HepG2 (cell line): ENCODE results near the gene CD207. TPM values are rescaled to one million over a fixed set of nuclear protein-coding genes. Genes with fewer than 3 reads are reported as not detected.
A peak's percentile ranks its signal among the peaks of the same experiment; 100 is the strongest.

ENCODE experiments used
- AGO1 ChIP-seq: fragments of 200-400 bp; formaldehyde crosslinking; IDR thresholded peaks from 2 replicates; pipeline ENCODE4 v1.6.1; 2017; ENCODE audit warnings: mild to moderate bottlenecking, low read depth, low read length, moderate library complexity; ENCODE audit not compliant: poor library complexity, severe bottlenecking
- ARNTL ChIP-seq: sonication (generic); formaldehyde crosslinking; IDR thresholded peaks from 2 replicates; pipeline ENCODE4 v1.4.0; 2020; ENCODE audit warnings: mild to moderate bottlenecking, missing genetic modification reagents
- BCL6 ChIP-seq: IDR thresholded peaks from 2 replicates; pipeline ENCODE4 v1.6.1; 2016; ENCODE audit warnings: missing genetic modification reagents, missing compliant biosample characterization
- KAT2B ChIP-seq: fragments of 150-350 bp; IDR thresholded peaks from 2 replicates; pipeline ENCODE4 v1.6.1; 2014; ENCODE audit warnings: low read depth, low read length, borderline replicate concordance
- MAFF ChIP-seq: IDR thresholded peaks from 2 replicates; pipeline ENCODE4 v1.6.1; 2011; ENCODE audit warnings: low read depth, low read length, improper control_type of control experiment
- PHF21A ChIP-seq: sonication (generic); formaldehyde crosslinking; IDR thresholded peaks from 2 replicates; pipeline ENCODE4 v1.5.0; 2020; ENCODE audit warnings: mild to moderate bottlenecking, missing genetic modification reagents
- PPARG ChIP-seq: conservative IDR thresholded peaks from 2 replicates; pipeline ENCODE4 v1.6.1; 2016; ENCODE audit warnings: missing biosample characterization, missing genetic modification reagents
- TMF1 ChIP-seq: sonication (generic); formaldehyde crosslinking; IDR thresholded peaks from 2 replicates; pipeline ENCODE4 v1.8.1; 2022; ENCODE audit warnings: low read depth, missing genetic modification reagents
- ZNF136 ChIP-seq: sonication (generic); formaldehyde crosslinking; IDR thresholded peaks from 2 replicates; pipeline ENCODE4 v1.8.1; 2022; ENCODE audit warnings: low read depth, mild to moderate bottlenecking, moderate library complexity, missing genetic modification reagents
- ZNF501 ChIP-seq: sonication (generic); formaldehyde crosslinking; IDR thresholded peaks from 2 replicates; pipeline ENCODE4 v1.5.1; 2020; ENCODE audit warnings: mild to moderate bottlenecking, moderate library complexity, missing genetic modification reagents
- ZNF549 ChIP-seq: sonication (generic); formaldehyde crosslinking; IDR thresholded peaks from 2 replicates; pipeline ENCODE4 v1.5.0; 2020; ENCODE audit warnings: missing genetic modification reagents
- ZNF614 ChIP-seq: IDR thresholded peaks from 2 replicates; pipeline ENCODE4 v1.6.1; 2018; ENCODE audit warnings: missing biosample characterization, missing genetic modification reagents, inconsistent platforms, borderline replicate concordance
- ZSCAN30 ChIP-seq: sonication (generic); formaldehyde crosslinking; IDR thresholded peaks from 2 replicates; pipeline ENCODE4 v1.5.0; 2020; ENCODE audit warnings: mild to moderate bottlenecking, missing genetic modification reagents
- ZSCAN31 ChIP-seq: sonication (generic); formaldehyde crosslinking; IDR thresholded peaks from 2 replicates; pipeline ENCODE4 v1.5.0; 2020; ENCODE audit warnings: low read depth, mild to moderate bottlenecking, missing genetic modification reagents
- polyA plus RNA-seq, 8 experiments: library from polyadenylated mRNA; depleted of rRNA in 3 of 8; stranded (reverse) in 7 of 8; unstranded in 1 of 8; fragments of >200 nt; fragmentation: Illumina TruSeq in 4 of 8; extraction: Trizol in 4 of 8; gene quantifications; 2 replicates each; pipeline versions ENCODE4 v1.2.1 to v1.2.3, GENCODE V29; 2011 to 2016; ENCODE audit warnings: low read depth in 4 of 8, missing spikeins in 1 of 8, mixed read lengths in 1 of 8; ENCODE audit not compliant: insufficient read depth in 1 of 8
- total RNA-seq, 5 experiments: library from RNA; depleted of rRNA; stranded (reverse); fragments of >200 nt; fragmentation: Illumina TruSeq; extraction: Trizol; gene quantifications; 2 replicates each; pipeline ENCODE4 v1.2.3, GENCODE V29; 2016; ENCODE audit warnings: low read depth in 1 of 5
- TF ChIP-seq, protein P1 (sequence below): IDR thresholded peaks from 2 replicates; pipeline ENCODE4 v1.4.0; 2020; ENCODE audit warnings: mild to moderate bottlenecking, missing genetic modification reagents
- TF ChIP-seq, protein P2 (sequence below): sonication (generic); formaldehyde crosslinking; IDR thresholded peaks from 2 replicates; pipeline ENCODE4 v1.8.1; 2023; ENCODE audit warnings: missing genetic modification reagents, mild to moderate bottlenecking, borderline replicate concordance
- TF ChIP-seq, protein P3 (sequence below): sonication (generic); formaldehyde crosslinking; IDR thresholded peaks from 2 replicates; pipeline ENCODE4 v1.9.0; 2022; ENCODE audit warnings: missing genetic modification reagents, mild to moderate bottlenecking, borderline replicate concordance
- TF ChIP-seq, protein P4 (sequence below): sonication (generic); formaldehyde crosslinking; IDR thresholded peaks from 2 replicates; pipeline ENCODE4 v1.5.0; 2020; ENCODE audit warnings: mild to moderate bottlenecking, missing genetic modification reagents, moderate library complexity
- TF ChIP-seq, protein P5 (sequence below): IDR thresholded peaks from 2 replicates; pipeline ENCODE4 v1.6.1; 2018; ENCODE audit warnings: missing genetic modification reagents, mild to moderate bottlenecking, missing compliant biosample characterization

The CD207 gene
- total and polyA plus RNA-seq, 2 of the 13 experiments (the other 11 are each of a cell fraction or from before 2014, with no cell fraction given) = 0.09 to 0.15 TPM

DNA sequence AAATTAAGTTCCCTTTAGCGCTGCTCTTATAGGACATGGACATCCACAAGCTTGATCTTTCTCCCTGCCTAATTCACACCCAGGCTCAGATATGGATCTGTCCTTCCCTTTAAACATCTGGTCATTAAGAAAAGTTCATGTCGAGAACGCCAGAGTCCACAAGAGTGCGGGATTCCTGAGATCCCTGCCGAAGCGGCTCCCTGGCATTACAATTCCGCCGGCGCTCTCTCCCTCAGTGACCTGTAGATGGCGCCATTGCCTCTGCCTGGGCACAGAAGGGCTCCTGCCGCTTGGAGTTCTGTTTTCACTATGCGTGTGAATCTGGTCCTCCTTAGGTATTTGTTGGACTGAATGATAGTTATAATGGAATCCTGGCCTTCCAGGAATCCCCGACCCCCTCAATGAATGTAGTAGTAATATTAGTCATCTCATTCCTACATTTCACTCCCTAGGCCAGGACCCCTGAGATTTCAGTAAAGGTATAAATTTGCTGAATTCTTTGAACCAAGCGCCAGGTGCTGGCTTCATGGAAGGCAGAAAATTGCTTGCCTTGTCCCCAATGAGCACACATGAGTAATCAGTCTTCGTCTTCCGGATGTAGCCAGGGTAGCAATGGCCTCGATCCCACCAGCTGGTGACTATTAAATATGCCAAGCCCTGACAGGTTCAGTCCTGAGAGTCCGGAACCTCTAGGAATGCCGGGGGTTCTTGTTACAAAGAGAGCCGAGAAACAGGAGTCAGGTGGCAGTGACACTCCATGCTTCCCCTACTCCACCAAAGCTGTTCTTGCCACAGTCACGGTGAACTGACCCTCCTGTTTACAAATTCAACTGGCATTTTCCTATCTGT lies 26.4 kb upstream of the CD207 start (continued):
- TF ChIP-seq, protein P1, sequence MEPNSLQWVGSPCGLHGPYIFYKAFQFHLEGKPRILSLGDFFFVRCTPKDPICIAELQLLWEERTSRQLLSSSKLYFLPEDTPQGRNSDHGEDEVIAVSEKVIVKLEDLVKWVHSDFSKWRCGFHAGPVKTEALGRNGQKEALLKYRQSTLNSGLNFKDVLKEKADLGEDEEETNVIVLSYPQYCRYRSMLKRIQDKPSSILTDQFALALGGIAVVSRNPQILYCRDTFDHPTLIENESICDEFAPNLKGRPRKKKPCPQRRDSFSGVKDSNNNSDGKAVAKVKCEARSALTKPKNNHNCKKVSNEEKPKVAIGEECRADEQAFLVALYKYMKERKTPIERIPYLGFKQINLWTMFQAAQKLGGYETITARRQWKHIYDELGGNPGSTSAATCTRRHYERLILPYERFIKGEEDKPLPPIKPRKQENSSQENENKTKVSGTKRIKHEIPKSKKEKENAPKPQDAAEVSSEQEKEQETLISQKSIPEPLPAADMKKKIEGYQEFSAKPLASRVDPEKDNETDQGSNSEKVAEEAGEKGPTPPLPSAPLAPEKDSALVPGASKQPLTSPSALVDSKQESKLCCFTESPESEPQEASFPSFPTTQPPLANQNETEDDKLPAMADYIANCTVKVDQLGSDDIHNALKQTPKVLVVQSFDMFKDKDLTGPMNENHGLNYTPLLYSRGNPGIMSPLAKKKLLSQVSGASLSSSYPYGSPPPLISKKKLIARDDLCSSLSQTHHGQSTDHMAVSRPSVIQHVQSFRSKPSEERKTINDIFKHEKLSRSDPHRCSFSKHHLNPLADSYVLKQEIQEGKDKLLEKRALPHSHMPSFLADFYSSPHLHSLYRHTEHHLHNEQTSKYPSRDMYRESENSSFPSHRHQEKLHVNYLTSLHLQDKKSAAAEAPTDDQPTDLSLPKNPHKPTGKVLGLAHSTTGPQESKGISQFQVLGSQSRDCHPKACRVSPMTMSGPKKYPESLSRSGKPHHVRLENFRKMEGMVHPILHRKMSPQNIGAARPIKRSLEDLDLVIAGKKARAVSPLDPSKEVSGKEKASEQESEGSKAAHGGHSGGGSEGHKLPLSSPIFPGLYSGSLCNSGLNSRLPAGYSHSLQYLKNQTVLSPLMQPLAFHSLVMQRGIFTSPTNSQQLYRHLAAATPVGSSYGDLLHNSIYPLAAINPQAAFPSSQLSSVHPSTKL (CRISPR knock-in tag) = peak; percentile 32; the same call in 1 of the 2 replicates
- 0 out of 2 replicates have a peak, but pooled peaks have one; percentile 23 for TF ChIP-seq BCL6
- TF ChIP-seq AGO1 = no peak
- no peak for TF ChIP-seq PPARG (CRISPR knock-in tag)
- TF ChIP-seq MAFF = no peak
- TF ChIP-seq, protein P2, sequence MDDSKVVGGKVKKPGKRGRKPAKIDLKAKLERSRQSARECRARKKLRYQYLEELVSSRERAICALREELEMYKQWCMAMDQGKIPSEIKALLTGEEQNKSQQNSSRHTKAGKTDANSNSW (CRISPR knock-in tag) = peak; percentile 46; the same call in 1 of the 2 replicates
- TF ChIP-seq ZNF549 = no peak
- TF ChIP-seq ZNF501 = 0 out of 2 replicates have a peak, but pooled peaks have one; percentile 50
- TF ChIP-seq, protein P3, sequence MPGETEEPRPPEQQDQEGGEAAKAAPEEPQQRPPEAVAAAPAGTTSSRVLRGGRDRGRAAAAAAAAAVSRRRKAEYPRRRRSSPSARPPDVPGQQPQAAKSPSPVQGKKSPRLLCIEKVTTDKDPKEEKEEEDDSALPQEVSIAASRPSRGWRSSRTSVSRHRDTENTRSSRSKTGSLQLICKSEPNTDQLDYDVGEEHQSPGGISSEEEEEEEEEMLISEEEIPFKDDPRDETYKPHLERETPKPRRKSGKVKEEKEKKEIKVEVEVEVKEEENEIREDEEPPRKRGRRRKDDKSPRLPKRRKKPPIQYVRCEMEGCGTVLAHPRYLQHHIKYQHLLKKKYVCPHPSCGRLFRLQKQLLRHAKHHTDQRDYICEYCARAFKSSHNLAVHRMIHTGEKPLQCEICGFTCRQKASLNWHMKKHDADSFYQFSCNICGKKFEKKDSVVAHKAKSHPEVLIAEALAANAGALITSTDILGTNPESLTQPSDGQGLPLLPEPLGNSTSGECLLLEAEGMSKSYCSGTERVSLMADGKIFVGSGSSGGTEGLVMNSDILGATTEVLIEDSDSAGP (CRISPR knock-in tag) = peak; percentile 55
- TF ChIP-seq, protein P4, sequence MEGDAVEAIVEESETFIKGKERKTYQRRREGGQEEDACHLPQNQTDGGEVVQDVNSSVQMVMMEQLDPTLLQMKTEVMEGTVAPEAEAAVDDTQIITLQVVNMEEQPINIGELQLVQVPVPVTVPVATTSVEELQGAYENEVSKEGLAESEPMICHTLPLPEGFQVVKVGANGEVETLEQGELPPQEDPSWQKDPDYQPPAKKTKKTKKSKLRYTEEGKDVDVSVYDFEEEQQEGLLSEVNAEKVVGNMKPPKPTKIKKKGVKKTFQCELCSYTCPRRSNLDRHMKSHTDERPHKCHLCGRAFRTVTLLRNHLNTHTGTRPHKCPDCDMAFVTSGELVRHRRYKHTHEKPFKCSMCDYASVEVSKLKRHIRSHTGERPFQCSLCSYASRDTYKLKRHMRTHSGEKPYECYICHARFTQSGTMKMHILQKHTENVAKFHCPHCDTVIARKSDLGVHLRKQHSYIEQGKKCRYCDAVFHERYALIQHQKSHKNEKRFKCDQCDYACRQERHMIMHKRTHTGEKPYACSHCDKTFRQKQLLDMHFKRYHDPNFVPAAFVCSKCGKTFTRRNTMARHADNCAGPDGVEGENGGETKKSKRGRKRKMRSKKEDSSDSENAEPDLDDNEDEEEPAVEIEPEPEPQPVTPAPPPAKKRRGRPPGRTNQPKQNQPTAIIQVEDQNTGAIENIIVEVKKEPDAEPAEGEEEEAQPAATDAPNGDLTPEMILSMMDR (CRISPR knock-in tag) = peak; percentile 97
- TF ChIP-seq ZNF136 (CRISPR knock-in tag) = 0 out of 2 replicates have a peak, but pooled peaks have one; percentile 43
- 0 out of 2 replicates have a peak, but pooled peaks have one; percentile 54 for TF ChIP-seq ZSCAN31 (CRISPR knock-in tag)
- TF ChIP-seq, protein P5, sequence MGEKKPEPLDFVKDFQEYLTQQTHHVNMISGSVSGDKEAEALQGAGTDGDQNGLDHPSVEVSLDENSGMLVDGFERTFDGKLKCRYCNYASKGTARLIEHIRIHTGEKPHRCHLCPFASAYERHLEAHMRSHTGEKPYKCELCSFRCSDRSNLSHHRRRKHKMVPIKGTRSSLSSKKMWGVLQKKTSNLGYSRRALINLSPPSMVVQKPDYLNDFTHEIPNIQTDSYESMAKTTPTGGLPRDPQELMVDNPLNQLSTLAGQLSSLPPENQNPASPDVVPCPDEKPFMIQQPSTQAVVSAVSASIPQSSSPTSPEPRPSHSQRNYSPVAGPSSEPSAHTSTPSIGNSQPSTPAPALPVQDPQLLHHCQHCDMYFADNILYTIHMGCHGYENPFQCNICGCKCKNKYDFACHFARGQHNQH = peak; percentile 59; the same call in 1 of the 2 replicates
- no peak for TF ChIP-seq ARNTL (CRISPR knock-in tag)
- peak; percentile 77 for TF ChIP-seq ZSCAN30 (CRISPR knock-in tag)
- TF ChIP-seq KAT2B = no peak
- peak; percentile 52; the same call in 1 of the 2 replicates for TF ChIP-seq ZNF614
- peak; percentile 47; the same call in 1 of the 2 replicates for TF ChIP-seq PHF21A (CRISPR knock-in tag)
- TF ChIP-seq TMF1 (CRISPR knock-in tag) = no peak
